ENCODE results near the gene EMILIN2.
A peak's percentile ranks its signal among the peaks of the same experiment; 100 is the strongest.
"Not testable (repeated sequence)": the region's sequence is repeated elsewhere in the genome, so short reads cannot be mapped to it uniquely, and the experiment has no call there.

The EMILIN2 gene

DNA sequence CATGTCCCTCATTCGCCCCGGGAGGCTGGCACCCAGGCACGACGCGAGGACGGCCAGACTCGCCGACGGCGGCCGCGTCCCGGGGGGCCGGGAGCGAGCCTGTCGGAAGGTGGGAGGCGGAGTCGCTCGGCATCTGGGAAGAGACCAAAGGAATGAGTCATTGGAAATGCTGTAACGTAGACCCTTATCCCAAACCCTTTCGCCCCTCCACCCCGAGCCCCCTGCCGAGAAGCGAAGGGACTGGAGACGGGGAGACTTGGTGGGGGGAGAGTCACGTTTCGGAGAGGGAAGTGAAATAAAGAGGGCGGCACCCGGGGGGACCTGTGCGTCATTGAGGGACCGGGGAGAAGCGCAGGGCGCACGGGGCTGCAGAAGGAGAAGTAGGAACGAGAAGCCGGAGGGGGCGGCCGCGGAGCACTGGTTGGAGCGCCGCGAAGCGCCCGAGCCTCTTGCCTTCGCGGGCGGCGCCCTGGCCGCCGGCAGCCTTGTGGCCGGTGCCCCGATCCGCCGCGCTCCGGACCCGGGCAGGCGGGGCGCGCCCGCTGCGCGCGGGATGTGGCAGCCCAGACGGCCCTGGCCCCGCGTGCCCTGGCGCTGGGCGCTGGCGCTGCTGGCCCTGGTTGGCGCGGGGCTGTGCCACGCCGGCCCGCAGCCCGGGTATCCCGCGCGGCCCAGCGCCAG is at the start of gene EMILIN2:
TSS of gene EMILIN2 (plus strand) at position 371 of the 681 bp plus-strand sequence. CDS start at position 554, 183 bp downstream.
- DNase-seq, result no peak

GRCh38 chr18:2797951-2798350 is 48.9 kb upstream of the EMILIN2 start:
- no peak for DNase-seq

- DNase-seq, result peak; percentile 42
Measured at GRCh38 chr18:2799369-2799768, 47.4 kb upstream of the EMILIN2 start.

DNA sequence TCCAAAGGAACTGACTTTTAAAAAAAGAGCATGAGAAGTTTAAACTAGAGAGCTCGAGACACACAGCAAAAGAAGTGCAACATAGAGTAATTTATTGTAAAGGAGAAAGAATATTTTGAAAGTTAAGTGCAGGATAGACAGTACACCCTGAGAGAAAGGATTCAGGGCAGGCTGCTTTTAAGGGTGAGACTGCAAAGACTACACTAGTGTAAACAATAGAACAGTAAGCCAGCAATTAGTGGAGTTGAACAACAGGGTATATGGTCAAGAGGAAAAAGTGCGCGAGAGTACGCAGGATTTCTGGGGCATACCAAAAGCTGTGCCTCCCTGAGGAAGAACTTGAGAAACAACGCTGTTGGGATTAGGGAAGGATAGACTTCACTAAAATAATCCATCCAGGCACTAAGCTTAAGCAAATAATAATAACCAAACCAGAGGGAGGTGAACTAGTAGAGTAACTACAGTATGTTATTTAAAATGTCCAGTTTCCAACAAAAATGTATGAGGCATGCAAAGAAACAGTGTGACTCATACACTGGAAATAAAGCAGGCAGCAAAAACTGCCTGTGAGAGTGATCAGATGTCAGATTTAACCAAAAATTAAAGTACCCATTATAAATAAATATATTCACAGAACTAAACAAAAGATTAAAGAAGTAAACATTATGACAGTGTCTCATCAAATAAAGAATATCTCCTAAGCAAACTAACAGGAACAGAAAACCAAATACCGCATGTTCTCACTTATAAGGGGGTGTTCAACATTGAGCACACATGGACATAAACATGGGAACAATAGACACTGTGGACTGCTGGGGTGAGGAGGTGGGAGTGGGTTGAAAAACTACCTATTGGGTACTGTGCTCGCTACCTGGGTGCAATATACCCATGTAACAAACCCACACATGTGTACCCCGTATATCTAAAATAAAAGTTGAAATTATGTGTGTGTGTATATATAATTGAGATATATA is 40.5 kb upstream of the EMILIN2 start:
- peak; percentile 54 for DNase-seq

DNA sequence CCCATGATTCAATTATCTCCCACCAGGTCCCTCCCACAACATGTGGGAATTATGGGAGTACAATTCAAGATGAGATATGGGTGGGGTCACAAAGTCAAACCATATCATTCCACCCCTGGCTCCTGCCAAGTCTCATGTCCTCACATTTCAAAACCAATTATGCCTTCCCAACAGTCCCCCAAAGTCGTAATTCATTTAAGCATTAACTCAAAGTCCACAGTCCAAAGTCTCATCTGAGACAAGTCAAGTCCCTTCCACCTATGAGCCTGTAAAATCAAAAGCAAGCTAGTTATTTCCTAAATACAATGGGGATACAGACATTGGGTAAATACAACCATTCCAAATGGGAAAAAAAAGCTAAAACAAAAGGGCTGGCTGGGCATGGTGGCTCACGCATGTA is 38.2 kb upstream of the EMILIN2 start:
- not testable (repeated sequence) for DNase-seq

DNA sequence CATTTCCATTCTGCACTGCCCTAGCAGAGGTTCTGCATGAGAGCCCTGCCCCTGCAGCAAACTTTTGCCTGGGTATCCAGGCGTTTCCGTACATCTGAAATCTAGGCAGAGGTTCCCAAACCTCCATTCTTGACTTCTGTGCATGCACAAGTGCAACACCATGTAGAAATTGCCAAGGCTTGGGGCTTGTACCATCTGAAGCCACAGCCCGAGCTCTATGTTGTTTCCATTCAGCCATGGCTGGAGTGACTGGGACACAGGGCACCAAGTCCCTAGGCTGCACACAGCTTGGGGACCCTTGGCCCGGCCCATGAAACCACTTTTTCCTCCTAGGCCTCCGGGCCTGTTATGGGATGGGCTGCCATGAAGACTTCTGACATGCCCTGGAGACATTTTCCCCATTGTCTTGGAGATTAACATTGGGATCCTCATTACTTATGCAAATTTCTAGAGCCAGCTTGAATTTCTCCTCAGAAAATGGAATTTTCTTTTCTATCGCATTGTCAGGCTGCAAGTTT is 37.1 kb upstream of the EMILIN2 start:
- not testable (repeated sequence) for DNase-seq

DNA sequence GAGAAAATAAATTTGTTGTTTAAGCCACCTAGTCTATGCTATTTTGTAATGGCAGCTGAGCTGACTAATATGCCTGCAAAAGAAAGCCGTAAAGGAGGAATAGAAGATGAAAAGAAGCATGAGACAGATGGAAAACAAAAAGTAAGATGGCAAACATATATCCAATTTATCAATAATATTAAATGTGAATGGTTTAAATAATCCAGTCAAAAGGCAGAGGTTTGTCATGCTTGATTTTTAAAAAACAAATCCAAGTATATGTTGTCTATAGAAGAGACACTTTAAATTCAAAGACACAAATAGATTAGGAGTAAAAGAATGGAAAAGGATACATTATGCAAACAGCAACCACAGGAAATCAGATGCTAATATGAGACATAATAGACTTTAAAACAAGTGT is 35.4 kb upstream of the EMILIN2 start:
- DNase-seq, result no peak

- DNase-seq, result no peak
Measured at GRCh38 chr18:2814928-2815327, 31.9 kb upstream of the EMILIN2 start.

DNA sequence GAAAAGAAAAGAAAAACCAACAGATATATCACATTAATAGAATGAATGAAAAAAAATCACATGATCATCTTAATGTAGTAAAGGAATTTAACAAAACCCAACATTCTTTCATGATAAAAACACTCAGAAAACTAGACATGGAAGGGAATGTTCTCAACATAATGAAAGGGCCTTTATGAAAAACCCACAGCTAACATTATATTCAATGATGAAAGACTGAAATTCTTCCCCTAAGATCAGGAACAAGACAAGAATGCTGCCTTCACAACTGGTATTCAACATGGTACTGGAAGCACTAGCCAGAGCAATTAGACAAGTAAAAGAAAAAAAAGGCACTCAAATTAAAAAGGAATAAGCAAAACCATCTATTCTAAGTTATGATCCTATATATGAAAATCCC is 28.5 kb upstream of the EMILIN2 start:
- DNase-seq, result no peak

GRCh38 chr18:2821695-2822094 is 25.1 kb upstream of the EMILIN2 start:
- DNase-seq, result no peak

DNA sequence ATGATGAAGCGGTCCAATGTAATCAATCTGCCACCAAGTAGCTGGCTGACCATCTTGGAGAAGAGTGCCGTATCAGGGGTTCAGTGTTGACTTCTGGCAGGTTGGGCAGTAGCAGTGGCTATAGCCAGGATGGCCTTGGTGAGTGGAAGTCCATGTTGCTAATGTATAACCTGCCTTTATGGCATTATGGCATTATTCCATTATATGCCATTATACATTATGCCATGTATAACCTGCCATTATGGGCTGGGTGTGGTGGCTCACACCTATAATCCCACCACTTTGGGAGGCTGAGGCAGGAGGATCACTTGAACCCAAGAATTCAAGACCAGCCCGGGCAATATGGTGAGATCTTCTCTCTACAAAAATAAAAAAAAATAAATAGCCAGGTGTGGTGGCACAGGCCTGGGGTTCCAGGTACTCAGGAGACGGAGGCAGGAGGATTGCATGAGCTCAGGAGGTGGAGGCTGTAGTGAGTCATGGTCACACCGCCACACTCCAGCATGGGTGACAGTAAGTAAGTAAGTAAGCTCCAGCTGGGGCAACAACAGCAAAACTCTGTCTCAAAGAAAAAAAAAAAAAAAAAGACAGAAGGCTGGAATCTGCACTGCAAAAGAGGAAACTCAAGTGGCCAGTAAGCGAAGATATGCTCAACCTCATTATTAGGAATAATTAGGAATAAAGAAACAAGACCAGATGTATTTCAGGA is 24.4 kb upstream of the EMILIN2 start:
- peak; percentile 46 for DNase-seq

DNA sequence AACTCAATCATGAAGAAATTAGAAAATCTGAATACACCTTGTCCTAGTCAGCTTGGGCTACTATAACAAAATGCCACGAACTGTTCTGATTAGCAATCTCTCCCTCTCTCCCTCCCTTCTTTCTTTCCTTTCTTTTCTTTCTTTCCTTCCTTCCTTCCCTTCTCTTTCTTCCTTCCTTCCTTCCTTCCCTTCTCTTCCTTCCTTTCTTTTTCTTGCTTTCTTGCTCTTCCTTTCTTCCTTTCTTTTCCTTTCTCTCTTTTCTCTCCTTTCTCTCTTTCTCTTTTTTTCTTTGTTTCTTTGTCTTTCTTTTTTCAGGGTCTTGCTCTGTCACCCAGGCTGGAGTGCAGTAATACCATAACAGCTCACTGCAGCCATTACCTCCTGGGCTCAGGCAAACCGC is 23.6 kb upstream of the EMILIN2 start:
- no peak for DNase-seq

DNA sequence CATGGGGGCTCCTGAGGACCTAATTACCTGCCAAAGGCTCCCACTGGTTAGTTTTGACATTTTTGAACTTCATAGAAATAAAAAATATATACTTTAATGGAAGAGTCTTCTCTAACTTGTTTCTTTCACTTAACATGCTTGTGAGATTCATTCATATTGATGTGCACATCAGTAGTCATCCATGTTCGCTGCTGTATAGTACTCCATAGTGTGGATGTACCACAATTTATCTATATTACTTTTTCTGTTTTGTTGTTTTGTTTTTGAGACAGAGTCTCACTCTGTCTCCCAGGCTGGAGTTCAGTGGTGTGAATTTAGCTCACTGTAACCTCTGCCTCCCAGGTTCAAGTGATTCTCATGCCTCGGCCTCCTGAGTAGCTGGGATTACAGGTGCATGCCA is 22.8 kb upstream of the EMILIN2 start:
- no peak for DNase-seq

- no peak for DNase-seq
Measured at GRCh38 chr18:2824865-2825264, 21.9 kb upstream of the EMILIN2 start.

DNA sequence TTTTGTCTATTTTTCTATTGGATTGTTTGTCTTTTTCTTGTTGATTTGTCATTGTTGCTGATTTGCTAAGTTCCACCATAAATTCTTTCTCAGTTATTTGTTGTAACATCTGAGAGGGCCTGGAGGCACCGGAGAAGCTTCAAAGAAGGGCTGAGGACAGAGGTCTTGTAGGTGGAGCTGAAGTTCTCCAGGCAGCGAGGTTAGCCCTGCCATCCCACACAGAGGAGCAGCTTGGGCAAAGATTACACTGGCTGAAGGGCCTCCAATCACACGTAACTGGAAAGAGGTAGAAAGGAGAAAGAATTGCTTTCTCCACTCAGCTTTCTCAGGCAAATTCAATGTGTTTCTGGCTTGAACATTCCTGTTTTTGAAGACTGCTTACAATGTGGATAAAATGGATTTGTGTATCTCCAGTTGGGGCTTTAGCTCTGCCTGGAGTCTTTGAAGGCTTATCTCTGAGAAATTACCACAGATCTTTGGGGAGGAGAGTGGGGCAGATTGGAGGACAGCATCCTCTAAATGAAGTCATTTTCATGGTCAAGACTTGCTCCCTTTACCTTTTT is 21.1 kb upstream of the EMILIN2 start:
- no peak for DNase-seq

DNA sequence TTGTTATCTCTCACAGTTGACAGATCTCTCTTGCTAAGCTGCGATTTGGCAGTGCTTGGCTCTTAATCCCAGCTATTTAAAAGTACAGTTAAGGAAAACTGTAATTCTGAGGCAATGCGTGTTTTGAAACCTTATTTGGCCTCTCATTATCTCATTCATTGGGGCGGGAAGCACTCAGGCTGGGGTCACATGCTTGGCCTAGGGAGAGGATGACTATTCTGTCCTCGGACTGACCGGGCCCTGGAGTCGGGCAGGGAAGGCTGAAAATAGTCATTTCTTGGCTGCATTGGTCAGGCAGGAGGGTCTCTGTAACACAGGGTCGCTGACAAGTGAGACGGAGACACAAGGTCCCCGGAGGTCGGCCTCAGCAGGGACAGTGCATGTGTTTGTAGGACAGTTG is 20.2 kb upstream of the EMILIN2 start:
- DNase-seq, result no peak

DNA sequence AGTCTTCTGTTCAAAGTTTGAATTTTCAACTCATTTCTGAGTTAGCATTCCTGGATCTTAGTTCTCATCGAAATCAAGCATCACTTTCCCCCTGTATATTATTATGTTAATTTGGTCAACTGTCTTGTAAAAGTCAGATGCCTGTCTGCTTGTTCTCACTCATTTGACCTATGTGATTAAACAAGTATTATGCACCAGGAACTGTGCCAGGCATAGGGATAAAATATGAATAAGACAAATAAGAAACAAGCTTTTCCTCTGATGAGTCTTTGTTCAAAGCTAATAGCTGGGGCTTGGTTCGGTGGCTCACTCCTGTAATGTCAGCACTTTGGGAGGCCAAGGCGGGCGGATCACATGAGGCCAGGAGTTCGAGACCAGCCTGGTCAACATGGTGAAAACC is 19.7 kb upstream of the EMILIN2 start:
- DNase-seq, result no peak

DNA sequence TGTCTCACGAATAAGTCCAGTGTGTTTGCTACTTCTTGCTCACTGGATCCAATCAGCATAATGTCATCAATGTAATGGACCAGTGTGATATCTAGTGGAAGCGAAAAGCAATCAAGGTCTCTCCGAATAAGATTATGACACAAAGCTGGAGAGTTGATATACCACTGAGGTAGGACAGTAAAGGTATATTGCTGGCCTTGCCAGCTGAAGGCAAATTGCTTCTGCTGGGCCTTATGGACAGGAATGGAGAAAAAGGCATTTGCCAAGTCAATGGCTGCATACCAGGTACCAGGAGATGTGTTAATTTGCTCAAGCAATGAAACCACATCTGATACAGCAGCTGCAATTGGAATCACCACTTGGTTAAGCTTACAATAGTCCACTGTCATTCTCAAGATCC is 10.7 kb upstream of the EMILIN2 start:
- DNase-seq, result not testable (repeated sequence)

- DNase-seq, result not testable (repeated sequence)
Measured at GRCh38 chr18:2837290-2837689, 9.5 kb upstream of the EMILIN2 start.

DNA sequence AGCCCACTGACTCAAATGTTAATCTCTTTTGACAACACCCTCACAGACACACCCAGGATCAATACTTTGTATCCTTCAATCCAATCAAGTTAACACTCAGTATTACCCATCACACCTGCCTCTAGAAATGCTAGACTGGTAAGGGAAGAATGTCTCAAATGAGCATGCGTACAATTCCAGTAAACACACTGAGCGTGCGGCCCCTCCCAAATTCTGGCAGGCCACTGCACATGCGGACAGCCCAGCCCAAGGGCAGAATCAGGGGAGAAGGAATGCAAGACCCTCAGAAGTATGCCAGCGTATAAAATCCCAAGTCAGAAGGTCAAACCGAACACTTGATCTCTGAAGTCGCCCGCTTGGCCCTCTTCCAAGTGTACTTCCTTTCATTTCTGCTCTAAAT is 7.6 kb upstream of the EMILIN2 start:
- no peak for DNase-seq

- no peak for DNase-seq
Measured at GRCh38 chr18:2840521-2840920, 6.3 kb upstream of the EMILIN2 start.

DNA sequence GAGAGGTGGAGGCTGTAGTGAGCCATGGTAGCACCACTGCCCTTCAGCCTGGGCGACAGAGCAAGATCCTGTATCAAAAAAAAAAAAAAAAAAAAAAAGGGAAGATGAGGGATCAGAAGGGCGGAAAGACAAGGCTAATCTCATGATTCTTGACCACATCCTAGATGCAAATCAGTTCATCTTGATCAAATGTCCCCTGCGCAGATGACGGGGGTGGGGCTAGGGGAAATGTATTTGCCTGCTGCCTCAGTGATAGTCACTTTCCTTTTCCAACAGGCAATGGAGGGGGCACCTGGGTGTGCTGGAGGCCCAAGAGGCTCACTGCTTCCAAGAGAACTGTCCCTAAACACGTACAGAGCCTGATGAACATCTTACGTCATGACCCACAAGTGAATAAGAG is 3.7 kb upstream of the EMILIN2 start:
- no peak for DNase-seq

GRCh38 chr18:2845172-2845571 is 1.6 kb upstream of the EMILIN2 start:
- no peak for DNase-seq
